GM10266 (cell line): Measurements from ENCODE around the gene MTCH1.

Source experiments
- DNase-seq: peaks from one replicate; pipeline ENCODE4 v3.0.0; 2012; ENCODE audit errors: extremely low spot score
- CTCF ChIP-seq: IDR thresholded peaks from 2 replicates; pipeline ENCODE4 v1.5.1; 2012; ENCODE audit warnings: mild to moderate bottlenecking, low read depth; ENCODE audit not compliant: control insufficient read depth, insufficient read depth; ENCODE audit errors: missing control alignments

The MTCH1 gene

GRCh38 chr6:37020812-37021211 is 34.8 kb upstream of the MTCH1 start:
- TF ChIP-seq CTCF: no peak
- DNase-seq: no peak

- DNase-seq: no peak
- TF ChIP-seq CTCF: no peak
Measured at GRCh38 chr6:37020381-37020780, 34.4 kb upstream of the MTCH1 start.

- no peak for DNase-seq
- TF ChIP-seq CTCF: no peak
Measured at GRCh38 chr6:37019065-37019450, 33.1 kb upstream of the MTCH1 start.

- peak; percentile 92 for TF ChIP-seq CTCF
- peak; percentile 91 for DNase-seq
Measured at GRCh38 chr6:37018198-37019064, 32.4 kb upstream of the MTCH1 start.

GRCh38 chr6:37017606-37018197 is 31.7 kb upstream of the MTCH1 start:
- DNase-seq: no peak
- TF ChIP-seq CTCF: no peak

- DNase-seq: no peak
Measured at GRCh38 chr6:37016995-37017394, 31.0 kb upstream of the MTCH1 start.

More at GRCh38 chr6:37016995-37017394, 31.0 kb upstream of the MTCH1 start:
- no peak for TF ChIP-seq CTCF
